GM18511 (cell line): ENCODE measurements around the gene COLEC12.
"Not testable (repeated sequence)": the region's sequence is repeated elsewhere in the genome, so short reads cannot be mapped to it uniquely, and the experiment has no call there.

Experiments
- ATAC-seq: cut with Tn5 transposase; IDR thresholded peaks from one replicate; pipeline ENCODE4 v1.9.1; 2021; ENCODE audit warnings: mild to moderate bottlenecking, moderate library complexity; ENCODE audit not compliant: unreplicated experiment

COLEC12 gene

DNA sequence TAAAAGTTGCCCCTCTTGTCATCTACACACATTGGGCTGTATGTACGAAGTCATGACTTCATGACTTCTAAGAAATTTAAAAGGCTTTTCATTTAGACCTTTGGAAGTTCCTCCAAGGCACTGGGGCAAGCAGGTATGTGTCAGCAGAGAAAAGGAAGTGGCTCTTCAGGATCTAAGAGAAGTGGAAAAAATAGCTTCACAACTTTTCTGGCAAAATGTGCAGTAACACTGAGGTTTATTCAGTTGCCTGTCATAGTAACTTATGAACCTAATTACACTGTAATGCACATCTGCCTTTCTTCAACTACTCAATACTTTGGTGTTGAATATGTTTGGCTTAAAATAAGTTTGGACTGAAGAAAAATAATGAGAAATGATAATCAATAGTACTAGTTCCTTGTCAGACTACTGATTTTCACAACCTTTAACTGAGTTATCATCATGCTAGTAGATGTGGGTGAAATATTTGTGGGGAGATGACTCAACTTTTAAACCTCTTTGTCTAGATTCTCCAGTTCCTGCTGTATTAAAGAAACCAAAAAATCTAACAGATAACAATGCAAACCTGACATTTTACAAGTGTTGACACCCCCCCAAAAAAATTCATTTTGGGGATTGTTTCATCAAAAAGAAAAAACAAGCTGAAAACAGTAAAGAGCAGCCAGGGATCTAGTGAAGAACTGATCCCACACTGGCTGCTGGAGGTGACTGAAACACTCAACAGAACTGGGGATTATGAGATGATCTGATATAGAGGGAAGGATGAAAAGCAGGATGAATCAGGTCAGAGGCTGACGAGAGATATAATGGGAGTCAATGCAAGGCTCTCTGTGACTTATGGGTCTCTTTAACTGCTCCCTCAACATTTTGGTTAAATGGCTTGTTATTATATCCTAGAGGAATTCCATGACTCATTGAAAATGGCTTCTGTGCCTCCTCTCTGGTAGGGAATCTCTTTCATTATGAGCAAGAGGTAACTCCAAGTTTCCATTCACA, 84.6 kb downstream of the COLEC12 start:
- no peak for ATAC-seq

- no peak for ATAC-seq
Measured at GRCh38 chr18:415047-415446, 85.5 kb downstream of the COLEC12 start.

DNA sequence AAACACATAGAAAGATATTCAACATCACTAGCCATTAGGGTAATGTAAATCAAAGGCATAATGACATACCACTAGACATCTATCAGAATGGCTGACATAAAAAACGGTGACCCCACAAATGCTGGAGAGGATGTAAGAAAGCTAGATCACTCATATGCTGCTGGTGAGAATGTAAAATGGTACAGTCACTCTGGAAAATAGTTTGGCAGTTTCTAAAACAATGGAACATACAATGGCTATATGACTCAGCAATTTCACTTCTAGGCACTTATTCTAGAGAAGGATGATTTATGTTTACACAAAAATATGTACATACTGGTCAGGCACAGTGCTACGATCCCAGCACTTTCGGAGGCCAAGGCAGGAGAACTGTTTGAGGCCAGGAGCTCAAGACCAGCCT, 87.3 kb downstream of the COLEC12 start:
- ATAC-seq = no peak

DNA sequence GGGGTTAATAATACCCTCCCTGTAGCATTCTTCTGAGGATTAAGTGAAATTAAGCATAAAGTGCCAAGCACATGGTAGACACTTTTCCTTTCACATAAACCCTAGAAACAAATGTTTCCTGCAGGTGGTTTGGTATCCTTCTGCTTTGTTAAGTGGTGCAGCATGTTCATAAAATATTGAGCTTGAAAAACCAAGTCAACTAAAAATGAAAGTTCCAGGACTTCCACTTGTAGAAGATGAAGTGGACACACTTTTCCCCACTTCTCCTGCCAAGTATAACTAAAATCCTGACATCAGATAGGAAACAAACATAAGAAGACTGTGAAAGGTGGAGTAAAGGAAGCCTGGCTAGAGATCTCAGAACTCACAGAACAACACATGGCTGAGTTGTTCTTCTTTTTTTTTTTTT, 90.5 kb downstream of the COLEC12 start:
- ATAC-seq = no peak

- no peak for ATAC-seq
Measured at GRCh38 chr18:408367-408766, 92.1 kb downstream of the COLEC12 start.

- no peak for ATAC-seq
Measured at GRCh38 chr18:407626-408224, 92.8 kb downstream of the COLEC12 start.

DNA sequence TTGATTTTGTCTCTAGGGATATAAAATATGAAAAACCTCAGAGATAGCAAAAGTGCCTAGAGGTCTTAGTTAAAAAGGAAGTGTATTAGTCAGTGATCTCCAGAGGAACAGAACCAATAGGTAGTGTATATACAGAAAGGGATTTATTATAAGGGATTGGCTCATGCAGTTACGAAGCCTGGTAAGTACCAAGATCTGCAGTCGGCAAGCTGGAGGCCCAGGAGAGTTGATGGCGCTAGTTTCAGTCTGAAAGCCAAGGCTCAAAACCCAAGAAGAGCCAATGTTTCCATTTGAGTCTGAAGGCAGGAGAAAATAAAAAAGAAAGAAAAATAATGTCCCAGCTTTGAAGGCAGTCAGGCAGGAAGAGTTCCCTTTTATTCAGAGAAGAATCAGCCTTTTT, 93.3 kb downstream of the COLEC12 start:
- no peak for ATAC-seq

DNA sequence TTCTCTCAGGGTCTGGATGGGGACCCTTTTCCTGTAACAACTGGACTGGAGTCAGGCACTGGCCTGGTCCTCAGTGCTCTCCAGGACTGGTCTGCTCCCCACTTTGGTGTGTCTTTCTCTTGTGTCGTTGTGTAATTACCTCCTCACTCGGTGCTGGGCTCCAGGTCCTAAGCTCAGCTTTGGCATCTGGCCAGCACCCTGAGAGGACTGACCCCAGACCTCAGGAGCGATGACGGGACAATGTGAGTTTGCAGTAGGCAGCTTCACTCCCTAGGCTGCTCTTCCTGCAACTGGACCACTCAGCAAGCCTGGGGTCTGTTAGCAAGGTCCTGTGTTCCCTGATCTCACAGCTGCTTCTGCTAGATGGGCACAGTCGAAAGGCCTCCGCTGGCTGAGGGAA, 93.8 kb downstream of the COLEC12 start:
- ATAC-seq = no peak

- ATAC-seq = not testable (repeated sequence)
Measured at GRCh38 chr18:405006-405405, 95.5 kb downstream of the COLEC12 start.

DNA sequence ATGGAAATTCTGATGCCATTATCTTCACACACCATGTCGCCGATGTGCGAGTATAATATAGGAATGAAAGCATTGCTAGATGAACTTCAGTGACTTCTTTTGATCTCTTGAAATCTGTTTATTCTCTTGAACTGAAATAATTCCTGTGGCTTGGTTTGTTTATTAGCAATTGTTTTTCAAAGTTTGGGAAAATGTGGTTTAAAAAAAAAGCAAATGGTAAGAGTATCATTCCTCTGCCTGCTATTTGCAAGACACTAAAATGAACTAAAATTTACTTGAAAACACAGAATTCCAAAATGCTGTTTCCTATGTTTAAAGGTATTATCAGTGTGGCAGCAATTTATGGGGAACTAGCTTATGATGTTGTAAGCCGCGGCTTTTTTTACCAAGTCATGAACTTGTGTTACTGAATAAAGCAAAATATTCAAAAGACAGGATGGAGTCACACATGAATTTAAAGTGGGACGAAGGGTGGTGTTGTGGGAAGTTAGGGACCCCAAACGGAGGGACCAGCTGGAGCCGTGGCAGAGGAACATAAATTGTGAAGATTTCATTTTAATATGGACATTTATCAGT, 96.4 kb downstream of the COLEC12 start:
- no peak for ATAC-seq

- ATAC-seq = no peak
Measured at GRCh38 chr18:402129-402528, 98.4 kb downstream of the COLEC12 start.

- no peak for ATAC-seq
Measured at GRCh38 chr18:400456-400855, 100.0 kb downstream of the COLEC12 start.

- no peak for ATAC-seq
Measured at GRCh38 chr18:399631-400135, 100.8 kb downstream of the COLEC12 start.

GRCh38 chr18:398935-399630, 101.4 kb downstream of the COLEC12 start:
- no peak for ATAC-seq

DNA sequence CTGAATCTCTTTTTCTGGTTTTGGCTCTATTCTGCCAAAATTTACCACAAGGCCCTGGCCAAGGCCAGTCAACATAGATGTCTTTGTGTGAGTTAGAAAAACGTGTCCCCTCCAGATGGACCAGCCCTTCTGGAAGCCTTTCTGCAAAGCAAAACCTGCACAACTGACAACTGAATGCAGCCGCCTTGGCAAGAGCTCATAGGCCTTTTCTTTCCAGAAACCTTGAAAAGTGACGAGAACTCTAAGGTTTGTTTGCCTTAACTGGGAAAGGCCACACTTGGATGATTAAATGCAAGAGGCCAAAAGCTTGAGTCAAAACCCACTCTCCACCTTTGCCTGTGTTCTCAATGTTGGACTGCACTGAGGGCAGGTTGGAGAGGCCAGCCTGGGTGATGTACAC, 103.9 kb downstream of the COLEC12 start:
- ATAC-seq = no peak

DNA sequence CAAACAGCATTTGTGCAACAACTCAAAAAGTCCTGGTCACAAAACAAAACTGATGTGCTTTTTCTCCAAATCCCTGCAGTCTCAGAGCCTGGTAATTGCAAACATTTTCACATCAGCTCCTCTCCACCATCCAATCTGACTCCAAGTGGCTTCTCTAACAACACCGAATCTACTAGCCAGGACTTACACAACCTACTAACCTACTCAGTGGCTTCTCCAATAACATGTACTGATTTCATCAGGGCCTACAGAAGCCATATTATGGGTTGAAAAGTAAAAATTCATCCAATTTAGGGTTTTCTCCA, 104.3 kb downstream of the COLEC12 start:
- no peak for ATAC-seq

DNA sequence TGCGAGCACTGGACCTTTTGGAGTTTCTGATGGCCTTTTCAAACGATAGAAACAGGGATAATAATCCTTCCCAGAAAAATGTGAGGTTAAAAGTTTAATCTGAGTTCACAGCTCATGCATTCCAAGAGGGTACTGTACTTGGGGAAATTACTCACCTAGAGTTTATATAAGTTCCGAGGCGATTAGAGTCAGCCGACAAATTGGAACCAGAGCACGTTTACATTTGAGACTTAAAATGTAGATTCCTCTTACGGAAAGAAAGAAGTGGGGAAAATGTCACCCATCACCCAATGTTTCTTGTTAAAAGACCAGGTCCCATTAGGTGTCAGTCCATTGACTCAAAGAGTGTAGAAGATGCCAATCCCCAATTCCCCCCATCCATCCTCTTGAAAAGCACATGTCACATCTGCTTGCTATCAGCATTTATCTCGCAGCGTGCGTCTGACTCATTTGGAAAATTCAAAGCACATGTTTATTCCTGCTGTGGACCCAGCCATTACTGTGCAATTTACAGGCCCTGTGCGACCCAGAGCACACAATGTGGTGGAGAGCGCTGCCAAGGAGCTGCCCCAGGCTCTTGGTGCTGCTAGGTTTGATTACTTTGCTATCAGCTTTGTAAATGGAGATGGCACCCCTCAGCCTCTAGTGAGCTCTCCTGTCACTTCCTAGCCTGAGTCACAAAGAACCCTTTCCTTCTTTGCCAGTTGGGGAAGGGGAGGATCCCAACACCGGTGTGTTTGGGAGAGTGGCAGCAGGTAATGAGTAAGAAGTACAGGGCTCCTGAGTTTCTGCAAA, 104.8 kb downstream of the COLEC12 start:
- ATAC-seq = no peak

DNA sequence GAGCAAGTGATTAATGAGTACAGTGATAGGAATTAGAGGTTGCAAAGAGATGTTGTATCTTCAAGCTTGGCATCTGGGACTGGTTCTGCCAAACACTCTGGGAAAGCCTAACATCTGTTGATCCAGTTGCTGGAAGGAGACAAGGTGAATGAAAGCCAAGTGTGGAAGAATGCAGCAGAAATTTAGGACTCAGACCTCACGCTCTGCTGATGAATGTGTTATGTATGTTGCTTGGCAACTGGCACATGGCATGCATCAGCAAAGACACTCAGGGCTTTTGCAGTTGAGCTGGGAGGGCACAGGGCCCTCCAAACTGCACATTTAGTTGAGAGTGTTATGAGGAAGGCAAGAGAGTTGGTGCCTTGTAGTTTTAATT, 105.5 kb downstream of the COLEC12 start:
- ATAC-seq = no peak

GRCh38 chr18:394262-394986, 106.1 kb downstream of the COLEC12 start:
- no peak for ATAC-seq

DNA sequence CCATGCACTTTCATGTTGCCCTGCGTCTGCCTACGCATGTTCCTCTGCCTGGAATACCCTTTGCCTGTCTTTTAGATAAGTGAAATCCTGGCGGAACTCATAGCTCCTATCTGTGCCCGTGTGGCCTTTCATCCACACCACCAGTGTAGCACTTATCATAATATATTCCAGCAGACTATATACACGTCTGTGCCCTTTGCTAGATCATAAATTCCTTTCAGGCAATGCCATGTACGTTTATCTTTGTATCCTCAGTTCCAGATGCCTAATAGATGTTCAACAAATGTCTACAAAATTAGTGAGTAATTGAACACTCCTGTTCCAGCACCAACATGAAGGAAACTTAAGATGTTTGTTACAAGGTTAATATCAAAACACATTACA, 106.9 kb downstream of the COLEC12 start:
- no peak for ATAC-seq
